RKO (cell line): Measurements from ENCODE around the gene ACY1.
"Not testable (repeated sequence)": the region's sequence is repeated elsewhere in the genome, so short reads cannot be mapped to it uniquely, and the experiment has no call there.

Experiments
- DNase-seq: peaks from one replicate; pipeline ENCODE4 v3.0.0-alpha.2; 2016; ENCODE audit warnings: low spot score

ACY1 gene

GRCh38 chr3:51983578-51984268 is 388 bp downstream of the ACY1 start:
- no peak for DNase-seq

GRCh38 chr3:51984269-51984647 is 923 bp downstream of the ACY1 start:
- DNase-seq: no peak

- DNase-seq: no peak
Measured at GRCh38 chr3:51985063-51985462, 1.7 kb downstream of the ACY1 start.

- DNase-seq: no peak
Measured at GRCh38 chr3:51986010-51986947, 2.9 kb downstream of the ACY1 start.

- DNase-seq: no peak
Measured at GRCh38 chr3:51987568-51987967, 4.2 kb downstream of the ACY1 start.

GRCh38 chr3:51988286-51989146 is 5.2 kb downstream of the ACY1 start:
- no peak for DNase-seq

- not testable (repeated sequence) for DNase-seq
Measured at GRCh38 chr3:51990501-51990971, 7.2 kb downstream of the ACY1 start.

- DNase-seq: no peak
Measured at GRCh38 chr3:51992017-51992682, 8.8 kb downstream of the ACY1 start.

- DNase-seq: not testable (repeated sequence)
Measured at GRCh38 chr3:51993657-51994056, 10.3 kb downstream of the ACY1 start.

- DNase-seq: no peak
Measured at GRCh38 chr3:51994530-51994929, 11.2 kb downstream of the ACY1 start.

- peak; percentile 96 for DNase-seq
Measured at GRCh38 chr3:51995346-51996163, 12.2 kb downstream of the ACY1 start, which contains the start of gene RPL29. Gene RPL29, minus strand, starts transcription at chr3:51995895. Its CDS starts 434 bp downstream, at chr3:51995461.

GRCh38 chr3:51997172-51997571 is 13.8 kb downstream of the ACY1 start:
- no peak for DNase-seq

GRCh38 chr3:51997935-51998596 is 14.7 kb downstream of the ACY1 start:
- DNase-seq: no peak

GRCh38 chr3:51998774-51999173 is 15.4 kb downstream of the ACY1 start:
- DNase-seq: no peak

GRCh38 chr3:51999846-52000245 is 16.5 kb downstream of the ACY1 start:
- DNase-seq: no peak

GRCh38 chr3:52001443-52001974 is 18.2 kb downstream of the ACY1 start:
- DNase-seq: peak; percentile 64

- no peak for DNase-seq
Measured at GRCh38 chr3:52002748-52003147, 19.4 kb downstream of the ACY1 start.

- DNase-seq: no peak
Measured at GRCh38 chr3:52004163-52004787, 20.9 kb downstream of the ACY1 start.

- no peak for DNase-seq
Measured at GRCh38 chr3:52004906-52005395, 21.6 kb downstream of the ACY1 start.
